Pancreas (tissue), 10 donors: ENCODE data around the gene EDAR. TPM values are rescaled to one million over a fixed set of nuclear protein-coding genes. Genes with fewer than 3 reads are reported as not detected.

ENCODE experiments used
- ATAC-seq, 4 donors: fragments of 200-7000 bp; cut with Tn5 transposase; one replicate each; pipeline versions ENCODE4 v1.8.0 to v1.9.1; 2020; ENCODE audit warnings: mild to moderate bottlenecking in 4 of 4, moderate library complexity in 4 of 4
- DNase-seq, 6 donors: peaks; one replicate each; pipeline ENCODE4 v3.0.0-alpha.2; 2020
- FAIRE-seq: peaks from 2 replicates; lab custom pipeline; 2012; peaks lifted over from hg19 to GRCh38; lab: Jason Lieb, UNC
- H3K27ac ChIP-seq, 4 donors: fragments of 200-600 bp; sonication (generic); 1 replicate in 3 of 4; 2 replicates in 1 of 4; pipeline versions ENCODE4 v1.5.0 to v1.8.0; 2020
- H3K27me3 ChIP-seq, 4 donors: fragments of 200-600 bp; one replicate each; pipeline ENCODE4 v1.8.0; 2021
- H3K36me3 ChIP-seq, 3 donors: fragments of 200-600 bp; sonication (generic) in 1 of 3; one replicate each; pipeline versions ENCODE4 v1.5.0 to v1.8.0; 2020 to 2021
- H3K4me1 ChIP-seq, 3 donors: fragments of 200-600 bp; one replicate each; pipeline ENCODE4 v1.8.0; 2021
- H3K4me3 ChIP-seq, 4 donors: fragments of 200-600 bp; sonication (generic) in 2 of 4; one replicate each; pipeline versions ENCODE4 v1.5.0 to v1.8.0; 2020 to 2021
- H3K9me3 ChIP-seq, 4 donors: fragments of 200-600 bp; one replicate each; pipeline ENCODE4 v1.8.0; 2021
- WGBS, 2 donors: extraction: QIAGEN DNeasy Blood & Tissue Kit; methylation state at CpG; one replicate each; pipeline ENCODE4 v1.1.7; 2013; 5-methylcytosine and 5-hydroxymethylcytosine counted together
- intact Hi-C, 3 donors: fragments of 100-400 bp; cut with DNase I; formaldehyde crosslinking; loops; one replicate each; pipeline versions ENCODE4 v1.11.1 to v1.14.2; 2022
- polyA plus RNA-seq, 2 donors: library from polyadenylated mRNA; stranded (reverse); fragments of 200-250 nt; gene quantifications; one replicate each; pipeline ENCODE4 v1.2.3, GENCODE V29; 2013
- total RNA-seq, 6 donors: library from RNA; stranded (reverse); fragmentation: NEBNext Ultra II Directional in 4 of 6; extraction: Animal tissue kit (Norgen Biotek cat#: 25700) in 4 of 6; gene quantifications; one replicate each; pipeline versions ENCODE4 v1.2.1 to v1.2.4, GENCODE V29; 2021 to 2023
- TF ChIP-seq, protein P1 (sequence below), 4 donors: fragments of 200-600 bp; sonication (generic) in 3 of 4; IDR thresholded peaks; one replicate each; pipeline versions ENCODE4 v1.5.0 to v1.8.0; 2021; ENCODE audit warnings: antibody characterized with exemption in 4 of 4
- donor health status: healthy with polysubstance abuse.
- donor health status: DM: no; HTN: no; CAD: no; lungs with moderate emphysema.
- donor health status: DM: no; HTN: no; CAD: no.
- donor health status: control.
- donor health status: control.
- donor health status: Bipolar disorder and iron deficiency.
- donor health status: DM: yes; HTN: yes; CAD: no.
- donor health status: DM: no; HTN: no; CAD: no.
- donor health status: DM: no; HTN: no; CAD: no.
- donor health status: DM: yes; HTN: yes; CAD: no.

Gene EDAR
- total and polyA plus RNA-seq, 8 donors = 0.05 to 0.41 (median 0.12) TPM

DNA sequence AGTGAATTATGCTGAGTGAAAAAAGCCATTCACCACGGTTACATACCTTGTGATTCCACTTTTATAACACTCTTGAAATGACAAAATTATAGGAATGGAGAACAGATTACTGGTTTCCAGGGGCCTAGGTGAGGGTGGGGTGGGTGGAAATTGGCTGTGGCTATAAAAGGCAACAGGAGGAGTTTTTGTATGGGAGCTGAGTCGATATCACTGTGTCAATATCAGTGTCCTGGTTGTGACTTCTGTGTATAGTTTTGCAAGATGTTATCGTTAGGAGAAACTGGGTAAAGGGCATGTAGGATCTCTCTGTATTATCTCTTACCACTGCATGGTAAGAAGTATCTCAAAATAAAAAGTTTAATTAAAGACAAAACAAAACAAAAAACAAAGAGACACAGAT is 84.3 kb downstream of the EDAR start:
- TF ChIP-seq, protein P1, sequence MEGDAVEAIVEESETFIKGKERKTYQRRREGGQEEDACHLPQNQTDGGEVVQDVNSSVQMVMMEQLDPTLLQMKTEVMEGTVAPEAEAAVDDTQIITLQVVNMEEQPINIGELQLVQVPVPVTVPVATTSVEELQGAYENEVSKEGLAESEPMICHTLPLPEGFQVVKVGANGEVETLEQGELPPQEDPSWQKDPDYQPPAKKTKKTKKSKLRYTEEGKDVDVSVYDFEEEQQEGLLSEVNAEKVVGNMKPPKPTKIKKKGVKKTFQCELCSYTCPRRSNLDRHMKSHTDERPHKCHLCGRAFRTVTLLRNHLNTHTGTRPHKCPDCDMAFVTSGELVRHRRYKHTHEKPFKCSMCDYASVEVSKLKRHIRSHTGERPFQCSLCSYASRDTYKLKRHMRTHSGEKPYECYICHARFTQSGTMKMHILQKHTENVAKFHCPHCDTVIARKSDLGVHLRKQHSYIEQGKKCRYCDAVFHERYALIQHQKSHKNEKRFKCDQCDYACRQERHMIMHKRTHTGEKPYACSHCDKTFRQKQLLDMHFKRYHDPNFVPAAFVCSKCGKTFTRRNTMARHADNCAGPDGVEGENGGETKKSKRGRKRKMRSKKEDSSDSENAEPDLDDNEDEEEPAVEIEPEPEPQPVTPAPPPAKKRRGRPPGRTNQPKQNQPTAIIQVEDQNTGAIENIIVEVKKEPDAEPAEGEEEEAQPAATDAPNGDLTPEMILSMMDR (IDR thresholded peaks at IDR 0.05) = no peak
- WGBS, 2 donors = 28 to 38% methylated on average over 3 of the region's 3 CpGs
- intact Hi-C loops = no loop called here
- DNase-seq (no peak), ATAC-seq (no peak), FAIRE-seq (no peak)
- H3K9me3 ChIP-seq = no peaks in the 10 kb centered on the region
- H3K4me3 ChIP-seq = no peak overlapping the region
- no peaks in the 10 kb centered on the region for H3K27me3 ChIP-seq
- H3K27ac ChIP-seq = no peak overlapping the region
- H3K36me3 ChIP-seq = no peaks in the 10 kb centered on the region
- no peaks in the 10 kb centered on the region for H3K4me1 ChIP-seq

DNA sequence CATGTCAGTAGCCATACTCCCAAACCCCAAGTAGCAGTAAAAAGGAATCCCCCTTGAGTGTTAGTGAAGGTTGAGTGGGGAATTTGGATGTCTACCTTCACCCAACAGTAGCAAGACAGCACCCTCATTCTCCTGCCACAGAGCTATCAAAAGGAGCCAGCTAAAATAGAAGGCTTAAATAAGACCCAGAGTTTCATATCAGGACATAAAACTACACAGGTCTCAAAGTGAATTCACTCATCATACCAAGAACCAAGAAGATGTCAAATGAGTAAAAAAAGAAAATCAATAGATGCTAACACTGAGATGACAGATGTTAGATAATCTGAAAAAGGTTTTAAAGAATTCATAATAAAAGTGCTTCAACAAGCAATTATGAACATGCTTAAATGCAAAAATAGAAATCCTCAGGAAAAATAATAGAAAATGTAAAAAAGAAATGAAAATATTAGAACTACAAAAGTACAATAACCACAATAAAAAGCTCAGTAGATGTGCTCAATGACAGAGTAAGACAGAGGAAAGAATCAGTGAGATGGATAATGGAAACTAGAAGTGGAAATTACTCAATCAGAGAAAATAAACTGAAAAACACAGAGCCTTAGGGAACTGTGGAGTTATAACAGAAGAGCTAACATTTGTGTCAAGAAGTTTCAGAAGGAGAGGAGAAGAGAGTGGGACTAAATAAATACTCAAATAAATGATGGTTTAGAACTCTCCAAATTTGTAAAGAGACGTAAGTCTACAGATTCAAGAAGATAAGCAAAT is 90.5 kb downstream of the EDAR start:
- no peaks in the 10 kb centered on the region for H3K9me3 ChIP-seq
- WGBS, 2 donors = 69 to 86% methylated on average over 1 of the region's 1 CpG
- no peaks in the 10 kb centered on the region for H3K4me1 ChIP-seq
- no peak for ATAC-seq
- H3K27ac ChIP-seq = no peak overlapping the region
- no peak for FAIRE-seq
- no peak overlapping the region for H3K4me3 ChIP-seq
- TF ChIP-seq, protein P1 (IDR thresholded peaks at IDR 0.05) = no peak
- intact Hi-C loops = no loop called here
- H3K27me3 ChIP-seq = no peaks in the 10 kb centered on the region
- no peaks in the 10 kb centered on the region for H3K36me3 ChIP-seq
- DNase-seq = no peak

DNA sequence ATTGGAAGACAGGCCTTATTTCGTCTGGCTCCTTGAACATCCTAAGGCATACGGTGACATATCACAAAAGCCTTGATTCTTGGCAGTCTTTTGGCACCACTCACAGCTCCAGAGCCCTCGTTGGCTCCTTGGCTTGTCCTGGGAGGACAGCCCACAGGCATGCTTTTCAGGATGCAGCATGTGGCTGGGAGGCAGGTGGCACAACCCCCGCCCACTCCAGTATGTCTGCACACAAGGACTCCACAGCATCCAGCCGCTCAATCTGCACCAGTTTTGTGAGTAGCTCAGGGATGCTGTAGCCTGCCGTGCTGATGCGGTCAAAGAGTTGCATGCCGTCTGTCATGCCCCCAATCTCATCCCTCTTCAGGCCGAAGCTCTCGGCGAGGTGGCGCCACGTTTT is 92.3 kb downstream of the EDAR start:
- ATAC-seq (no peak), DNase-seq (no peak), FAIRE-seq (no peak)
- Histone ChIP-seq H3K27me3 (no peaks in the 10 kb centered on the region), H3K9me3 (no peaks in the 10 kb centered on the region), H3K4me1 (no peaks in the 10 kb centered on the region), H3K4me3 (no peak overlapping the region), H3K36me3 (no peaks in the 10 kb centered on the region), H3K27ac (no peak overlapping the region)
- TF ChIP-seq, protein P1 (IDR thresholded peaks at IDR 0.05) = no peak
- 87 to 90% methylated on average over 13 of the region's 13 CpGs for WGBS, 2 donors
- intact Hi-C loops = no loop called here

DNA sequence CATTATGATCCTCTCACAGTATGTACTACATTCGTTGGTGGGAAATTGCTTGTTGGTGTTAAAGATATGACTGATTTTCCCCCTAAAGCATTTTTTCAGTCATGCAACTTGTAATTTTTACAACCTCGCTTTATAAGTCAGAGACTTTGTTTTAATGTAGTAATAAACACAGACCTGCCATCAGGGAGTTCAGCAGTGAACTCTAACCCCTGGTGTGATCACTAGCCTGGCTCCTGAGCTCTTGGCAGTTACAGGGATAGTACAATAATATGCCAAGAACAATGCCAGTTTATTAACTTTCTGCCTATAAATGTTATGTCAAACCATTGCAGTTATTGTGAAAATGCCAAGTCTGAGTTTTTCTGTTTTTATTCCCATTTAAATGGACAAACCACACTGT is 93.8 kb downstream of the EDAR start:
- intact Hi-C loops = no loop called here
- no peak for ATAC-seq
- Histone ChIP-seq H3K4me1 (no peaks in the 10 kb centered on the region), H3K36me3 (no peaks in the 10 kb centered on the region), H3K9me3 (no peaks in the 10 kb centered on the region), H3K4me3 (no peak overlapping the region), H3K27ac (no peak overlapping the region), H3K27me3 (no peaks in the 10 kb centered on the region)
- no peak for FAIRE-seq
- no peak for DNase-seq
- WGBS, 2 donors = 73 to 92% methylated on average over 2 of the region's 2 CpGs
- TF ChIP-seq, protein P1 (IDR thresholded peaks at IDR 0.05) = no peak

DNA sequence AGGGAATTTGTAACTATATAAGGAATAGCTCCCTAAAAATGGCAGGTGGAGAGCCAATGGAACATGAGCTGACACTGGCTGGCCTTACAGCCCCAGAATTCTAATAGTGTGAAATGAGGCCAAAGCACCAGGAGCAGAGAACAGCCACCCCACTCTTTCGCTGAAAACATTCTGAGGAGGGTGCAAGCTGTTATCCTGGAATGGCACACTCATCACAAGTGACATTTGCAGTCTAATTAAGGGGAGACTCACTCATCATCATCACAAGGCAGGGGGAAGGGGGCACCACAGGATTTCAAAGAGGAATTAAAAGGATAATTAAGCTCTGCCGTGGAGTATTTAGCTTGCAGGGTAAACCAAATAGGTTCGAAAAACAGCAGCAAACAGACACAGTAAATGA is 94.3 kb downstream of the EDAR start:
- Histone ChIP-seq H3K27ac (no peak overlapping the region), H3K4me3 (no peak overlapping the region), H3K9me3 (no peaks in the 10 kb centered on the region), H3K27me3 (no peaks in the 10 kb centered on the region), H3K4me1 (no peaks in the 10 kb centered on the region), H3K36me3 (no peaks in the 10 kb centered on the region)
- ATAC-seq (no peak), DNase-seq (no peak), FAIRE-seq (no peak)
- WGBS, 2 donors = 66 to 74% methylated on average over 3 of the region's 3 CpGs
- intact Hi-C loops = no loop called here
- TF ChIP-seq, protein P1 (IDR thresholded peaks at IDR 0.05) = no peak
